Measurements from ENCODE around the gene FEM1A. TPM values are rescaled to one million over a fixed set of nuclear protein-coding genes. Genes with fewer than 3 reads are reported as not detected.

The FEM1A gene
- total RNA-seq, 1 experiment from 2014 or later: 17.7 TPM

GRCh38 chr19:4811328-4812131 lies 20.0 kb downstream of the FEM1A start:
- Histone ChIP-seq H3K9ac (ENCODE audit: low read length) (peak overlapping the region; percentile 63), H2AFZ (ENCODE audit: low read depth, low read length, poor library complexity, severe bottlenecking) (no peak overlapping the region), H3K4me2 (ENCODE audit: low read length) (peak overlapping the region; percentile 77), H3K27ac (ENCODE audit: low read depth, low read length) (peak overlapping the region; percentile 96), H3K79me2 (ENCODE audit: insufficient read depth, low read length) (no peaks in the 10 kb centered on the region), H3K9me3 (ENCODE audit: control insufficient read depth in 1 of 2, insufficient read depth in 1 of 2, low read depth in 1 of 2, low read length in 2 of 2) (no peaks in the 10 kb centered on the region), H3K36me3 (ENCODE audit: control insufficient read depth in 1 of 2, insufficient read depth in 2 of 2, low read length in 2 of 2) (peaks cover 0 to 7% of the 10 kb centered on the region in 2 experiments; a peak in 1 of 4 replicates), H3K4me1 (ENCODE audit: control insufficient read depth in 1 of 2, insufficient read depth in 2 of 2, low read length in 2 of 2) (peaks cover 21 to 63% of the 10 kb centered on the region in 2 experiments), H3K4me3 (replicated peaks in 1 of 2; ENCODE audit: low read depth in 1 of 2, low read length in 2 of 2) (no peak overlapping the region), H3K27me3 (ENCODE audit: insufficient read depth, low read length) (no peaks in the 10 kb centered on the region), H4K20me1 (ENCODE audit: insufficient read depth) (no peaks in the 10 kb centered on the region), H3K9me2 (ENCODE audit: insufficient read depth) (no peaks in the 10 kb centered on the region)
- peak; percentile 58 for DNase-seq (ENCODE audit: low read depth, low spot score)
- ChIA-PET RAD21 (ENCODE audit: low non-redundant PET in 1 of 2, low total read pairs in 2 of 2, uncharacterized antibody in 2 of 2, unreplicated experiment in 2 of 2) (interaction anchor here (0.7 to 2.7 kb wide), 4 partner anchors 40 to 220 kb away, joined by 4 to 14 read pairs (median 5); partner anchors contain the start of gene PLIN3 (in 1 of the 2)), POLR2A (interaction anchor here (1.6 kb wide), 1 partner anchor 157 kb away, joined by 3 read pairs; the partner anchor contains the start of gene KDM4B), CTCF (interaction anchor here (2.5 to 3.6 kb wide), 6 partner anchors 40 to 219 kb away, joined by 10 to 117 read pairs (median 42); no protein-coding TSS in a partner anchor)
- no TSS peak for BruUV-seq (replicated peaks)
- peak; percentile 63 for ATAC-seq
- TF ChIP-seq CBX3 (IDR thresholded peaks at IDR 0.05; ENCODE audit: low read depth) (peak; percentile 40; the same call in 1 of the 2 replicates), POLR2AphosphoS5 (IDR thresholded peaks at IDR 0.05; ENCODE audit: low read depth, low read length) (0 out of 2 replicates have a peak, but pooled peaks have one; percentile 28), RAD21 (IDR thresholded peaks at IDR 0.05; ENCODE audit: low read depth) (peak; percentile 78), TCF7L2 (IDR thresholded peaks at IDR 0.05; ENCODE audit: borderline replicate concordance, extremely low read depth, insufficient read depth, insufficient read length) (peak; percentile 10), EGR1 (IDR thresholded peaks at IDR 0.05; ENCODE audit: low read depth) (no peak), ZNF274 (IDR thresholded peaks at IDR 0.05; ENCODE audit: low read depth, low read length) (no peak)
- TF ChIP-seq, protein P1, sequence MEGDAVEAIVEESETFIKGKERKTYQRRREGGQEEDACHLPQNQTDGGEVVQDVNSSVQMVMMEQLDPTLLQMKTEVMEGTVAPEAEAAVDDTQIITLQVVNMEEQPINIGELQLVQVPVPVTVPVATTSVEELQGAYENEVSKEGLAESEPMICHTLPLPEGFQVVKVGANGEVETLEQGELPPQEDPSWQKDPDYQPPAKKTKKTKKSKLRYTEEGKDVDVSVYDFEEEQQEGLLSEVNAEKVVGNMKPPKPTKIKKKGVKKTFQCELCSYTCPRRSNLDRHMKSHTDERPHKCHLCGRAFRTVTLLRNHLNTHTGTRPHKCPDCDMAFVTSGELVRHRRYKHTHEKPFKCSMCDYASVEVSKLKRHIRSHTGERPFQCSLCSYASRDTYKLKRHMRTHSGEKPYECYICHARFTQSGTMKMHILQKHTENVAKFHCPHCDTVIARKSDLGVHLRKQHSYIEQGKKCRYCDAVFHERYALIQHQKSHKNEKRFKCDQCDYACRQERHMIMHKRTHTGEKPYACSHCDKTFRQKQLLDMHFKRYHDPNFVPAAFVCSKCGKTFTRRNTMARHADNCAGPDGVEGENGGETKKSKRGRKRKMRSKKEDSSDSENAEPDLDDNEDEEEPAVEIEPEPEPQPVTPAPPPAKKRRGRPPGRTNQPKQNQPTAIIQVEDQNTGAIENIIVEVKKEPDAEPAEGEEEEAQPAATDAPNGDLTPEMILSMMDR (IDR thresholded peaks at IDR 0.05 in 2 of 3, conservative IDR thresholded peaks at IDR 0.05 in 1 of 3; ENCODE audit: borderline replicate concordance in 1 of 3, insufficient read depth in 1 of 3, low read depth in 2 of 3, low read length in 2 of 3): peak; percentile 81 to 92 (median 91); a peak in 5 of 6 replicates
- TF ChIP-seq, protein P2, sequence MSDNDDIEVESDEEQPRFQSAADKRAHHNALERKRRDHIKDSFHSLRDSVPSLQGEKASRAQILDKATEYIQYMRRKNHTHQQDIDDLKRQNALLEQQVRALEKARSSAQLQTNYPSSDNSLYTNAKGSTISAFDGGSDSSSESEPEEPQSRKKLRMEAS (IDR thresholded peaks at IDR 0.05): peak; percentile 16; the same call in 1 of the 2 replicates
- intact Hi-C loops (cut with micrococcal nuclease): loop anchor here (1.0 to 2.0 kb wide), 2 partner anchors 59 to 157 kb away; partner anchors contain the start of gene KDM4B
